ENCODE measurements around the gene HELZ.
"Not testable (repeated sequence)": the region's sequence is repeated elsewhere in the genome, so short reads cannot be mapped to it uniquely, and the experiment has no call there.

HELZ gene

GRCh38 chr17:67156269-67157199 is 88.5 kb downstream of the HELZ start:
- in situ Hi-C loops (cut with HindIII; ENCODE audit: low sequenced_read_pairs), result no loop called here

- in situ Hi-C loops (cut with HindIII; ENCODE audit: low sequenced_read_pairs), result no loop called here
Observed at GRCh38 chr17:67152824-67153223, 92.2 kb downstream of the HELZ start.

GRCh38 chr17:67151717-67152116 is 93.3 kb downstream of the HELZ start:
- in situ Hi-C loops (cut with HindIII; ENCODE audit: low sequenced_read_pairs), result no loop called here

- in situ Hi-C loops (cut with HindIII; ENCODE audit: low sequenced_read_pairs), result no loop called here
Observed at GRCh38 chr17:67150826-67151225, 94.2 kb downstream of the HELZ start.

GRCh38 chr17:67148352-67148751 is 96.6 kb downstream of the HELZ start:
- in situ Hi-C loops (cut with HindIII; ENCODE audit: low sequenced_read_pairs), result no loop called here

GRCh38 chr17:67145183-67145805 is 99.7 kb downstream of the HELZ start:
- in situ Hi-C loops (cut with HindIII; ENCODE audit: low sequenced_read_pairs), result no loop called here

GRCh38 chr17:67143318-67143717 is 101.7 kb downstream of the HELZ start:
- in situ Hi-C loops (cut with HindIII; ENCODE audit: low sequenced_read_pairs), result no loop called here

GRCh38 chr17:67142030-67142429 is 103.0 kb downstream of the HELZ start:
- in situ Hi-C loops (cut with HindIII; ENCODE audit: low sequenced_read_pairs), result not testable (repeated sequence)

- in situ Hi-C loops (cut with HindIII; ENCODE audit: low sequenced_read_pairs), result no loop called here
Observed at GRCh38 chr17:67139784-67140665, 105.0 kb downstream of the HELZ start.

GRCh38 chr17:67139289-67139688 is 105.7 kb downstream of the HELZ start:
- in situ Hi-C loops (cut with HindIII; ENCODE audit: low sequenced_read_pairs), result no loop called here

GRCh38 chr17:67138392-67138791 is 106.6 kb downstream of the HELZ start:
- in situ Hi-C loops (cut with HindIII; ENCODE audit: low sequenced_read_pairs), result no loop called here

GRCh38 chr17:67137860-67138259 is 107.1 kb downstream of the HELZ start:
- in situ Hi-C loops (cut with HindIII; ENCODE audit: low sequenced_read_pairs), result no loop called here

GRCh38 chr17:67137026-67137370 is 108.0 kb downstream of the HELZ start:
- in situ Hi-C loops (cut with HindIII; ENCODE audit: low sequenced_read_pairs), result no loop called here

- in situ Hi-C loops (cut with HindIII; ENCODE audit: low sequenced_read_pairs), result no loop called here
Observed at GRCh38 chr17:67136191-67137025, 108.6 kb downstream of the HELZ start.

GRCh38 chr17:67133161-67133560 is 111.8 kb downstream of the HELZ start:
- in situ Hi-C loops (cut with HindIII; ENCODE audit: low sequenced_read_pairs), result no loop called here

GRCh38 chr17:67132366-67132765 is 112.6 kb downstream of the HELZ start:
- in situ Hi-C loops (cut with HindIII; ENCODE audit: low sequenced_read_pairs), result no loop called here

GRCh38 chr17:67130768-67131167 is 114.2 kb downstream of the HELZ start:
- in situ Hi-C loops (cut with HindIII; ENCODE audit: low sequenced_read_pairs), result no loop called here

GRCh38 chr17:67129283-67129682 is 115.7 kb downstream of the HELZ start:
- in situ Hi-C loops (cut with HindIII; ENCODE audit: low sequenced_read_pairs), result no loop called here

- in situ Hi-C loops (cut with HindIII; ENCODE audit: low sequenced_read_pairs), result no loop called here
Observed at GRCh38 chr17:67128700-67129099, 116.3 kb downstream of the HELZ start.

- in situ Hi-C loops (cut with HindIII; ENCODE audit: low sequenced_read_pairs), result no loop called here
Observed at GRCh38 chr17:67127925-67128324, 117.1 kb downstream of the HELZ start.

Data from endothelial cell of hepatic sinusoid (primary cell).